K562 (cell line): ENCODE data around the gene HSPB6. TPM values are rescaled to one million over a fixed set of nuclear protein-coding genes. Genes with fewer than 3 reads are reported as not detected.
A peak's percentile ranks its signal among the peaks of the same experiment; 100 is the strongest.

Experiments used
- NR0B1 ChIP-seq: fragments of 450-650 bp; IDR thresholded peaks from one replicate; pipeline ENCODE4 v1.6.1; 2018; ENCODE audit warnings: mild to moderate bottlenecking, moderate library complexity; ENCODE audit not compliant: partially characterized antibody
- ZBTB40 ChIP-seq, 2 experiments: fragments of 450-650 bp in 1 of 2; sonication (generic) in 1 of 2; formaldehyde crosslinking in 1 of 2; IDR thresholded peaks; 2 replicates each; pipeline versions ENCODE4 v1.7.1 to v1.9.0; 2016 to 2022; ENCODE audit warnings: inconsistent platforms in 1 of 2, mild to moderate bottlenecking in 1 of 2, missing genetic modification reagents in 1 of 2
- ZBTB7A ChIP-seq: IDR thresholded peaks from 2 replicates; pipeline ENCODE4 v1.6.1; 2011; ENCODE audit warnings: low read depth, mild to moderate bottlenecking, low read length, moderate library complexity, borderline replicate concordance; ENCODE audit not compliant: control insufficient read depth
- ZNF12 ChIP-seq: sonication (generic); formaldehyde crosslinking; IDR thresholded peaks from 2 replicates; pipeline ENCODE4 v1.4.0; 2020; ENCODE audit warnings: mild to moderate bottlenecking, missing genetic modification reagents
- ZNF174 ChIP-seq: fragments of 250-450 bp; sonication (Bioruptor Pico); IDR thresholded peaks from 2 replicates; pipeline ENCODE4 v1.4.0; 2020; ENCODE audit warnings: mild to moderate bottlenecking
- ZNF408 ChIP-seq: fragments of 250-450 bp; sonication (Bioruptor Pico); IDR thresholded peaks from 2 replicates; pipeline ENCODE4 v1.4.0; 2020; ENCODE audit warnings: low read depth, mild to moderate bottlenecking, moderate library complexity
- ZNF668 ChIP-seq: fragments of 250-450 bp; sonication (Bioruptor Pico); IDR thresholded peaks from 2 replicates; pipeline ENCODE4 v1.8.0; 2022; ENCODE audit warnings: mild to moderate bottlenecking, inconsistent platforms
- polyA plus RNA-seq, 8 experiments: library from polyadenylated mRNA; depleted of rRNA in 4 of 8; stranded (reverse) in 5 of 8; unstranded in 3 of 8; fragments of >200 nt; fragmentation: Nextera tagmentation in 2 of 8; fragmentation: Illumina TruSeq in 1 of 8; extraction: Ambion mirVana in 2 of 8; extraction: Trizol in 1 of 8; gene quantifications; 2 replicates each; pipeline versions ENCODE4 v1.2.1 to v1.2.3, GENCODE V29; 2011 to 2014; ENCODE audit warnings: inconsistent platforms in 1 of 8, missing spikeins in 1 of 8
- total RNA-seq, 7 experiments: library from RNA; depleted of rRNA in 6 of 7; stranded (reverse); fragments of >200 nt in 6 of 7; fragmentation: Illumina TruSeq in 2 of 7; extraction: Trizol in 2 of 7; gene quantifications; 2 replicates each; pipeline versions ENCODE4 v1.2.1 to v1.2.3, GENCODE V29; 2011 to 2021; ENCODE audit warnings: low replicate concordance in 1 of 7
- TF ChIP-seq, protein P1 (sequence below): sonication (generic); formaldehyde crosslinking; IDR thresholded peaks from 2 replicates; pipeline ENCODE4 v1.4.0; 2020; ENCODE audit warnings: mild to moderate bottlenecking, missing genetic modification reagents

Gene HSPB6
- total and polyA plus RNA-seq, 9 of the 15 experiments (the other 6 are each of a cell fraction or from before 2014, with no cell fraction given) = 0.55 TPM; not detected in 8

DNA sequence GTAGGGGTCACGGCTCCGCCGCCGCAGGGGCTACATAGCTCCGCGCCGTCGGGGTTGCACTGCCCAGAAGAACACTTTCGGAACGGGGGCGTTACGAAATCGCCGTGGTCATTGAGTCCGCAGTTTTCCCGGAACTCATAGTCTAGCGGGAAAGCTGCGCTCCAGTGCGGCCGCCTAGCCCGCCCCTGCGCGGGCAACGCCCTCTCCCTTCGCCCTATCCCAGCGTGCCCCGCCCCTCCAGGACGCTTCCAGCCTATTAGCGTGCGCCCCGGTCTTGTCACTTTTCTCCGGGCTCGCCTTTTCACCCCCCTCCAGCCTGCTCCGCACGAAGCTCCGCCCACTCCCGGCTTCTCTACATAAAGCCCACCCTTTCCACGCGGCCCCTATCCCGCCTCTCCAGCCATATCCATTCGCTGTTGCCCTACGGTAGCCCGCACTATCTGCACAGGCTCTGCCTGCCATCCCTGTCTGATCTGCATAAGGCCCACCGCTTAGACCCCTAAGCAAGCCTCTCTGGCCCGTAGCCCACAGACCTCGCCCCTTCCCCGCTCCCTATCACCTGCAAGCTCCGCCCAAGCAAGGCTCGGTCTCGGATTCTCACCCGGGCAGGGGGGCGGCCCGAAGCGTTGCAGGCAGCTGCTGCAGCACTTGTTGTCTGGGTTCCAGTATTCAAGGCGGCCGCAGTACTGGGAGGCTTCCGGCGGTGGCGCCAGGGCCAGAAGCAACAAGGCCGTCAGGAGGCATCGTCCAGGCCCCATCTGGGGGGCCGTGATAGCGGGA lies 16.2 kb downstream of the HSPB6 start (continued):
- TF ChIP-seq NR0B1 = no peak
- TF ChIP-seq ZNF12 (CRISPR knock-in tag) = 0 out of 2 replicates have a peak, but pooled peaks have one; percentile 4
- no peak for TF ChIP-seq ZNF668 (CRISPR knock-in tag)
- peak; percentile 33 for TF ChIP-seq ZBTB7A
- TF ChIP-seq ZNF408 (CRISPR knock-in tag) = no peak
- TF ChIP-seq ZBTB40 (IDR thresholded peaks at IDR 0.05) = peak; percentile 61
- TF ChIP-seq ZBTB40 (CRISPR knock-in tag; IDR thresholded peaks at IDR 0.05) = no peak
- TF ChIP-seq ZNF174 (CRISPR knock-in tag) = no peak
- TF ChIP-seq, protein P1, sequence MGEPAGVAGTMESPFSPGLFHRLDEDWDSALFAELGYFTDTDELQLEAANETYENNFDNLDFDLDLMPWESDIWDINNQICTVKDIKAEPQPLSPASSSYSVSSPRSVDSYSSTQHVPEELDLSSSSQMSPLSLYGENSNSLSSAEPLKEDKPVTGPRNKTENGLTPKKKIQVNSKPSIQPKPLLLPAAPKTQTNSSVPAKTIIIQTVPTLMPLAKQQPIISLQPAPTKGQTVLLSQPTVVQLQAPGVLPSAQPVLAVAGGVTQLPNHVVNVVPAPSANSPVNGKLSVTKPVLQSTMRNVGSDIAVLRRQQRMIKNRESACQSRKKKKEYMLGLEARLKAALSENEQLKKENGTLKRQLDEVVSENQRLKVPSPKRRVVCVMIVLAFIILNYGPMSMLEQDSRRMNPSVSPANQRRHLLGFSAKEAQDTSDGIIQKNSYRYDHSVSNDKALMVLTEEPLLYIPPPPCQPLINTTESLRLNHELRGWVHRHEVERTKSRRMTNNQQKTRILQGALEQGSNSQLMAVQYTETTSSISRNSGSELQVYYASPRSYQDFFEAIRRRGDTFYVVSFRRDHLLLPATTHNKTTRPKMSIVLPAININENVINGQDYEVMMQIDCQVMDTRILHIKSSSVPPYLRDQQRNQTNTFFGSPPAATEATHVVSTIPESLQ (CRISPR knock-in tag) = no peak
